Neural progenitor cell (in vitro differentiated cells): ENCODE measurements around the gene PLSCR1.

Experiments used
- CTCF ChIP-seq: fragments of 200-600 bp; sonication (generic); IDR thresholded peaks from 2 replicates; pipeline ENCODE4 v1.5.1; 2017; ENCODE audit warnings: antibody characterized with exemption, mild to moderate bottlenecking
- EZH2 ChIP-seq: fragments of 200-600 bp; sonication (generic); IDR thresholded peaks from 2 replicates; pipeline ENCODE4 v1.6.1; 2017; ENCODE audit warnings: antibody characterized with exemption, mild to moderate bottlenecking, moderate library complexity

- TF ChIP-seq CTCF: no peak
- no peak for TF ChIP-seq EZH2
Observed at GRCh38 chr3:146542179-146542578, 2.2 kb downstream of the PLSCR1 start.
